ENCODE measurements around the gene AK3.

GRCh38 chr9:4769321-4770080, 28.5 kb upstream of the AK3 start:
- TF ChIP-seq CTCF (IDR thresholded peaks at IDR 0.05) (no peak), POLR2A (IDR thresholded peaks at IDR 0.05) (no peak)

All from Peyer's patch (tissue), 4 donors.